ENCODE data around the gene UNC45A. TPM values are rescaled to one million over a fixed set of nuclear protein-coding genes. Genes with fewer than 3 reads are reported as not detected.
"Not testable (repeated sequence)": the region's sequence is repeated elsewhere in the genome, so short reads cannot be mapped to it uniquely, and the experiment has no call there.

UNC45A gene
- total RNA-seq, 2 experiments from 2014 or later, result 62.7 to 65.5 TPM

DNA sequence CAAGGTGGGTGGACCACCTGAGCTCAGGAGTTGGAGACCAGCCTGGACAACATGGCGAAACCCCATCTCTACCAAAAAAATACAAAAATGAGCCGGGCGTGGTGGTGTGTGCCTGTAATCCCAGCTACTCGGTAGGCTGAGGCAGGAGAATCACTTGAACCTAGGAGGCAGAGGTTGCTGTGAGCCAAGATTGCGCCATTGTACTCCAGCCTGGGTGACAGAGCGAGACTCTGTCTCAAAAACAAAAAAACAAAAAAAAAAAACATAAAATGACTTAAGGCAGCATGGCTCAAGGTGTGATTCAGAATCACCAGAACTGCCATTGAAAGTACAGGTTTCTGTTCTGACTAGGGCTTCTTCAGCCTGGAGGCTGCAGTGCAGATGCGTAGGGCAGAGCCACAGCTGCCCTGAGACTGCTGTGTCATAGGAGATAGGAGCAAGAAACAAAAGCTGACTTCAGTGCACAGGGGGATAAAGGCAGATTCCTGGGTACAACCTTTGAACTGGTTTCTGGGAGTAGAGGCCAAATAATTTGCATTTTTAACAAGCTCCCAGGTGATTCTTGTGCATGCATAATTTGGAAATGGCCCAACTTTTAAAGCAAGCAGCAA is 12.3 kb upstream of the UNC45A start:
- H3K27ac Mint-ChIP-seq, DNase-seq, H3K4me1 Mint-ChIP-seq, H3K4me3 Mint-ChIP-seq, H3K9me3 Mint-ChIP-seq, H3K27me3 Mint-ChIP-seq: not testable (repeated sequence)
- peaks cover 16% of the 10 kb centered on the region for H3K36me3 Mint-ChIP-seq

- Mint-ChIP-seq H3K36me3 (peaks cover 9% of the 10 kb centered on the region), H3K27me3 (no peaks in the 10 kb centered on the region), H3K27ac (peak overlapping the region; percentile 26), H3K9me3 (no peaks in the 10 kb centered on the region), H3K4me1 (peaks cover 15% of the 10 kb centered on the region), H3K4me3 (no peak overlapping the region)
- no peak for DNase-seq
These were observed 10.7 kb upstream of the UNC45A start for GRCh38 chr15:90924375-90924774.

GRCh38 chr15:90926766-90927165 is 8.3 kb upstream of the UNC45A start:
- H3K9me3 Mint-ChIP-seq, H3K27me3 Mint-ChIP-seq, H3K27ac Mint-ChIP-seq, DNase-seq, H3K4me3 Mint-ChIP-seq: not testable (repeated sequence)
- Mint-ChIP-seq H3K36me3 (peaks cover 10% of the 10 kb centered on the region), H3K4me1 (peaks cover 31% of the 10 kb centered on the region)

GRCh38 chr15:90928106-90928505 is 7.0 kb upstream of the UNC45A start:
- not testable (repeated sequence) for H3K27ac Mint-ChIP-seq, H3K36me3 Mint-ChIP-seq, DNase-seq, H3K27me3 Mint-ChIP-seq, H3K9me3 Mint-ChIP-seq
- Mint-ChIP-seq H3K4me3 (peak overlapping the region; percentile 42), H3K4me1 (peaks cover 33% of the 10 kb centered on the region)

DNA sequence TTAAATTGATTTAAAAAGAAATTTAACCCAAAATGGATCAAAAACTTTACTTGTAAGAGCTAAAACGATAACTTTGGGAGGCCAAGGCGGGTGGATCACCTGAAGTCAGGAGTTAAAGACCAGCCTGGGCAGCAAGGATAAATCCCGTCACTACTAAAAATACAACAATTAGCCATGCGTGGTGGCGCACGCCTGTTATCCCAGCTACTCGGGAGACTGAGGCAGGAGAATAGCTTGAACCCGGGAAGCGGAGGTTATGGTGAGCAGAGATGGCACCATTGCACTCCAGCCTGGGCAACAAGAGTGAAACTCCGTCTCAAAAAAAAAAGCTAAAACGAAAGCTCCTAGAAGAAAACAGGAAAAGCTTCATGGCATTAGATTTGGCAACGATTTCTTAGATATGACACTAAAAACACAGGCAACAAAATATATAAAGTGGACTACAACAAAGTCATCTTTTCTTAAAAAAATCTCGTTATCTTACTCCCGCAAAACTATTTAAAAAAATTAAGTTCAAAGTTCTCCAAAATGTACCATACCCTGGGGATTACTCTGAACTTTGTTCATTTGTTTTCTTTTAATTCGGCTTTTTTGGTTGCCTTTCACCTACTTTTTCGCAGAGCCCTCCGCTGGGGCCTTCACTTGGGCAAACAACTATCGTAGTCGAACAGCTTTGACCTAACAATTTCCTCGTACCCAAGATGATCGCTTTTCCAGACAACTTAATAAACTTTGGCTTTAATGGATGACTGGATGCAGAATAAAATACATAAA is 5.7 kb upstream of the UNC45A start:
- no peak for DNase-seq
- no peaks in the 10 kb centered on the region for H3K9me3 Mint-ChIP-seq
- H3K4me1 Mint-ChIP-seq, result peaks cover 37% of the 10 kb centered on the region
- no peaks in the 10 kb centered on the region for H3K27me3 Mint-ChIP-seq
- peak overlapping the region; percentile 98 for H3K4me3 Mint-ChIP-seq
- peaks cover 9% of the 10 kb centered on the region for H3K36me3 Mint-ChIP-seq
- H3K27ac Mint-ChIP-seq, result peak overlapping the region; percentile 99

- H3K27ac Mint-ChIP-seq, result peak overlapping the region; percentile 99
- H3K4me1 Mint-ChIP-seq, result peaks cover 40% of the 10 kb centered on the region
- no peak for DNase-seq
These were observed 4.1 kb upstream of the UNC45A start for GRCh38 chr15:90930861-90931574.

DNA sequence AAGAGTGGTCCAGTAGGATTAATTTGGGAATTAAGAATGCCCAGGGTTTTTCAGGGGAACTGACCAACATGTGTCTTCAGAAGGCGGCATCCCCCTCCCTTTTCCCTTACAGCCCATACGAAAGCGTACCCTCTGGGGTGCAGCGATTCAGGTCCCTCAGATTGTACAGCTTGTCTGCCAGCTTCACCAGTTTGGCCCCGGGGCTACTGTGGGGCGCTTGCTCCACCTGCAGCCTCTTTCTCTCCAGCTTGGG is 3.6 kb upstream of the UNC45A start:
- H3K4me1 Mint-ChIP-seq, result peaks cover 45% of the 10 kb centered on the region
- DNase-seq, result no peak

More at GRCh38 chr15:90930861-90931574, 4.1 kb upstream of the UNC45A start:
- Mint-ChIP-seq H3K9me3 (no peaks in the 10 kb centered on the region), H3K36me3 (peaks cover 10% of the 10 kb centered on the region), H3K4me3 (peak overlapping the region; percentile 98), H3K27me3 (no peaks in the 10 kb centered on the region)

GRCh38 chr15:90931828-90932659 is 3.0 kb upstream of the UNC45A start, which contains the start of gene HDDC3:
Gene HDDC3, minus strand, starts transcription at chr15:90932549. Its CDS starts 9 bp downstream, at chr15:90932540.
- Mint-ChIP-seq H3K4me1 (peaks cover 49% of the 10 kb centered on the region), H3K27ac (peak within 1 kb of the TSS; percentile 99), H3K36me3 (peaks cover 16% of the 10 kb centered on the region), H3K27me3 (no peaks in the 10 kb centered on the region), H3K9me3 (no peaks in the 10 kb centered on the region), H3K4me3 (peak within 1 kb of the TSS; percentile 98)
- peak; percentile 92 for DNase-seq

More for the DNA sequence above, 3.6 kb upstream of the UNC45A start:
- H3K9me3 Mint-ChIP-seq, result no peaks in the 10 kb centered on the region
- peaks cover 15% of the 10 kb centered on the region for H3K36me3 Mint-ChIP-seq
- peak overlapping the region; percentile 98 for H3K4me3 Mint-ChIP-seq
- no peaks in the 10 kb centered on the region for H3K27me3 Mint-ChIP-seq
- H3K27ac Mint-ChIP-seq, result peak overlapping the region; percentile 99

DNA sequence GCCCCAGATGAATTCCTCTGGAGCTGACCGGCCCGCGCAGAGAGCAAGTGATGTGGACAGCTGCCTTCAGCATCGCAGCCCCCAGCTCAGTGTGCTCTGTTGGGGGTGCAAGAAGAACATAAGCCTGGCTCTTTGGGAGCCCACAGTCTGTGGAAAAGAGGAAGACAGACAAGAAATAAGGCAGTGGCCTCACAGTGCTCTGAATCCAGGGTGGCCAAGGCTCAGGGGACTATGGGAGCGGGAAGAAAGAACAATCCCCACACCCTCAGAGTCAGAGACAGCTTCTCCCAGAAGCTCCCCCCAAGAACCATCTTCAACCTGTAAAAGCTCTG is 2.5 kb upstream of the UNC45A start:
- DNase-seq, result no peak
- Mint-ChIP-seq H3K27ac (peak overlapping the region; percentile 99), H3K4me3 (peak overlapping the region; percentile 98), H3K4me1 (peaks cover 49% of the 10 kb centered on the region), H3K9me3 (no peaks in the 10 kb centered on the region), H3K27me3 (no peaks in the 10 kb centered on the region), H3K36me3 (peaks cover 16% of the 10 kb centered on the region)

GRCh38 chr15:90933301-90933700 is 1.8 kb upstream of the UNC45A start:
- Mint-ChIP-seq H3K27me3 (no peaks in the 10 kb centered on the region), H3K9me3 (no peaks in the 10 kb centered on the region), H3K27ac (no peak overlapping the region), H3K4me3 (no peak overlapping the region), H3K36me3 (peaks cover 17% of the 10 kb centered on the region), H3K4me1 (peaks cover 48% of the 10 kb centered on the region)
- no peak for DNase-seq

GRCh38 chr15:90934256-90934948 is 683 bp upstream of the UNC45A start:
- Mint-ChIP-seq H3K36me3 (peaks cover 18% of the 10 kb centered on the region), H3K9me3 (no peaks in the 10 kb centered on the region), H3K27me3 (no peaks in the 10 kb centered on the region), H3K4me1 (peaks cover 41% of the 10 kb centered on the region), H3K27ac (peak overlapping the region; percentile 90), H3K4me3 (peak overlapping the region; percentile 86)
- peak; percentile 89 for DNase-seq

DNA sequence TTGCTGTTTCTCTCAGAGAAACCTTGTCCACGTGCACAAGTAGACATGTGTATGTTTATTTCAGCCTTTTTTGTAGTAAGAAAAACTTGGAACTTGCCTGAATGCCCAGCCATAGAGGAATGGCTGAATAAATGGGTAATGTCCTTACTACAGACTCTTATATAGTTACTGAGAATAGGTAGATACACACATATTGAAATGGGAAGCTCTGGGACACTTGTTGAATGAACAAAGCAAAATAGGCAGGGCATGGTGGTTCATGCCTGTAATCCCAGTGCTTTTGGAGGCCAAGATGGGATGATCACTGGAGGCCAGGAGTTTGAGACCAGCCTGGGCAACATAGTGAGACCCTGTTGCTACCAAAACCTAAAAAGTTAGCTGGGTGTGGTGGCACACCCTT is 1.7 kb downstream of the UNC45A start:
- H3K4me3 Mint-ChIP-seq, result peak overlapping the region; percentile 86
- DNase-seq, result no peak
- H3K9me3 Mint-ChIP-seq, result no peaks in the 10 kb centered on the region
- H3K27ac Mint-ChIP-seq, result no peak overlapping the region
- no peaks in the 10 kb centered on the region for H3K27me3 Mint-ChIP-seq
- peaks cover 16% of the 10 kb centered on the region for H3K36me3 Mint-ChIP-seq
- peaks cover 26% of the 10 kb centered on the region for H3K4me1 Mint-ChIP-seq

- no peak for DNase-seq
- Mint-ChIP-seq H3K27ac (no peak overlapping the region), H3K4me3 (no peak overlapping the region), H3K27me3 (no peaks in the 10 kb centered on the region), H3K4me1 (peaks cover 22% of the 10 kb centered on the region), H3K9me3 (no peaks in the 10 kb centered on the region), H3K36me3 (peaks cover 16% of the 10 kb centered on the region)
These were observed 3.2 kb downstream of the UNC45A start for GRCh38 chr15:90938261-90938660.

- Mint-ChIP-seq H3K36me3 (peaks cover 16% of the 10 kb centered on the region), H3K27me3 (no peaks in the 10 kb centered on the region), H3K4me1 (peaks cover 13% of the 10 kb centered on the region), H3K27ac (no peak overlapping the region), H3K9me3 (no peaks in the 10 kb centered on the region), H3K4me3 (no peak overlapping the region)
- no peak for DNase-seq
These were observed 4.7 kb downstream of the UNC45A start for GRCh38 chr15:90939756-90940155.
